Activated T-helper 1 cell treated with anti-CD3 and anti-CD28 coated beads, Interleukin-12 subunit alpha, Interleukin-12 subunit beta, Interleukin-2, Interleukin-4 antibody, amounts not matched to agents 30 ng/mL and 10 ng/mL and 1 ng/mL, durations not matched to agents 14 hours and 24 hours and 36 hours (primary cell): ENCODE data around the gene ST8SIA1. TPM values are rescaled to one million over a fixed set of nuclear protein-coding genes. Genes with fewer than 3 reads are reported as not detected.
"Not testable (repeated sequence)": the region's sequence is repeated elsewhere in the genome, so short reads cannot be mapped to it uniquely, and the experiment has no call there.

Source experiments
- DNase-seq: peaks from one replicate; pipeline ENCODE4 v3.0.0; 2021; ENCODE audit warnings: low spot score
- H3K27ac Mint-ChIP-seq: one replicate; pipeline ENCODE4 v1.8.0; 2021; ENCODE audit warnings: mild to moderate bottlenecking, mixed read lengths
- H3K27me3 Mint-ChIP-seq: one replicate; pipeline ENCODE4 v1.8.0; 2022; ENCODE audit warnings: mild to moderate bottlenecking, moderate library complexity, mixed read lengths; ENCODE audit not compliant: insufficient read depth
- H3K36me3 Mint-ChIP-seq: one replicate; pipeline ENCODE4 v1.8.0; 2021; ENCODE audit warnings: low read depth, mixed read lengths
- H3K4me1 Mint-ChIP-seq: one replicate; pipeline ENCODE4 v1.8.0; 2021; ENCODE audit warnings: low read depth, mixed read lengths
- H3K4me3 Mint-ChIP-seq: one replicate; pipeline ENCODE4 v1.8.0; 2021; ENCODE audit warnings: mild to moderate bottlenecking, moderate library complexity, mixed read lengths
- H3K9me3 Mint-ChIP-seq: one replicate; pipeline ENCODE4 v1.8.0; 2021; ENCODE audit warnings: mixed read lengths
- intact Hi-C: fragments of 100-400 bp; cut with micrococcal nuclease; formaldehyde crosslinking; loops from one replicate; pipeline ENCODE4 v1.15.1; 2024
- total RNA-seq: library from RNA; stranded (reverse); gene quantifications from 2 replicates; pipeline ENCODE4 v1.2.3, GENCODE V29; 2022

Gene ST8SIA1
- total RNA-seq: 0.17 and 0.57 TPM in 2 replicates

GRCh38 chr12:22334410-22335100 lies at the start of gene ST8SIA1:
Gene ST8SIA1, minus strand, starts transcription at chr12:22334707. Its CDS starts 475 bp downstream, at chr12:22334232.
- peak within 1 kb of the TSS; percentile 91 for H3K4me3 Mint-ChIP-seq
- H3K36me3 Mint-ChIP-seq: peaks cover 1% of the 10 kb centered on the region
- H3K27me3 Mint-ChIP-seq: peaks cover 52% of the 10 kb centered on the region
- peak; percentile 11 for DNase-seq
- H3K27ac Mint-ChIP-seq: peak within 1 kb of the TSS; percentile 56
- no peaks in the 10 kb centered on the region for H3K9me3 Mint-ChIP-seq
- H3K4me1 Mint-ChIP-seq: peaks cover 27% of the 10 kb centered on the region
- intact Hi-C loops: loop anchor here (1.0 to 10.0 kb wide), 9 partner anchors 74 to 636 kb away; partner anchors contain the start of genes C2CD5, CMAS and KCNJ8

GRCh38 chr12:22380031-22380430 lies 45.5 kb upstream of the ST8SIA1 start:
- Mint-ChIP-seq H3K4me3 (no peak overlapping the region), H3K27ac (no peak overlapping the region), H3K27me3 (no peaks in the 10 kb centered on the region), H3K36me3 (no peaks in the 10 kb centered on the region), H3K9me3 (no peaks in the 10 kb centered on the region), H3K4me1 (no peaks in the 10 kb centered on the region)
- DNase-seq: no peak
- intact Hi-C loops: no loop called here

- H3K4me3 Mint-ChIP-seq: no peak overlapping the region
- intact Hi-C loops: no loop called here
- H3K27me3 Mint-ChIP-seq: no peaks in the 10 kb centered on the region
- DNase-seq: no peak
- H3K36me3 Mint-ChIP-seq: no peaks in the 10 kb centered on the region
- H3K27ac Mint-ChIP-seq: no peak overlapping the region
- H3K9me3 Mint-ChIP-seq: no peaks in the 10 kb centered on the region
- no peaks in the 10 kb centered on the region for H3K4me1 Mint-ChIP-seq
Observed at GRCh38 chr12:22377731-22378496, 43.4 kb upstream of the ST8SIA1 start.

DNA sequence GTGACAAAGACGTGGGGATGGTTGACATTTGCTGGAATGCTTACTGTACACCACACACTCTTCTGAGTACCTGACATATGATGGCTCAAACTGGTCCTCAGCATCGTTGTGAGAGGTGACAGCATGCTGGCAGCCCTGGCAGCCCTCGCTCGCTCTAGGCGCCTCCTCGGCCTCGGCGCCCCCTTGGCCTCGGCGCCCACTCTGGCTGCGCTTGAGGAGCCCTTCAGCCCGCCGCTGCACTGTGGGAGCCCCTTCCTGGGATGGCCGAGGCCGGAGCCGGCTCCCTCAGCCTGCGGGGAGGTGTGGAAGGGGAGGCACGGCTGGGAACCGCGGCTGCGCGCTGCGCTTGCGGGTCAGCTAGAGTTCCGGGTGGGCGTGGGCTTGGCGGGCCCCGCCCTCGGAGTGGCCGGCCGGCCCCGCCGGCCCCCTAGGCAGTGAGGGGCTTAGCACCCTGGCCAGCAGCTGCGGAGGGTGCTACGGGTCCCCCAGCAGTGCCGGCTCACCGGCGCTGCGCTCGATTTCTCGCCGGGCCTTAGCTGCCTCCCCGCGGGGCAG lies 42.2 kb upstream of the ST8SIA1 start:
- H3K4me3 Mint-ChIP-seq, DNase-seq, H3K9me3 Mint-ChIP-seq, H3K27me3 Mint-ChIP-seq, H3K27ac Mint-ChIP-seq, intact Hi-C loops, H3K36me3 Mint-ChIP-seq, H3K4me1 Mint-ChIP-seq: not testable (repeated sequence)

- no peak overlapping the region for H3K27ac Mint-ChIP-seq
- DNase-seq: no peak
- H3K4me1 Mint-ChIP-seq: no peaks in the 10 kb centered on the region
- intact Hi-C loops: no loop called here
- H3K27me3 Mint-ChIP-seq: no peaks in the 10 kb centered on the region
- no peaks in the 10 kb centered on the region for H3K36me3 Mint-ChIP-seq
- no peak overlapping the region for H3K4me3 Mint-ChIP-seq
- H3K9me3 Mint-ChIP-seq: no peaks in the 10 kb centered on the region
Observed at GRCh38 chr12:22374508-22374907, 40.0 kb upstream of the ST8SIA1 start.

DNA sequence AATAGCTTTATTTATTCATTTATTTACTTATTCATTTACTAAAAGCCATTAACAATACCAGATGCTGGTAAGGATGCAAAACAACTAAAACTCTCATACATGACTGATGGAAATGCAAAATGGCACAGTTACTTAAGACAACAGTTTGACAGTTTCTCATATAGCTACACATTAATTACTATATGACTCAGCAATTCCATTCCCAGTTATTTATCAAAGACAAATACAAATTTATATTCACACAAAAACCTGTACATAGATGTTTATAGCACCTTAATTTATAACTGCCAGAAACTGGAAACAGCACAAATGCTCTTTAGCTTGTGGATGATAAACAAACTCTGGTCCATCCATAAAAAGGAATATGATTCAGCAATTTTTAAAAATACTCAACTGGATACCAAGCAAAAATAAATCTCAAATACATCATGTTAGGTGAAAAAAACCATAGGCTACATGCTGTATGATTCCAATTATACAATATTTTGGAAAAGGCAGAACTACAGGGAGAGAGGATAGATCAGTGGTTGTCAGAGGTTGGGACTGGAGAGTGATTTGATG lies 37.9 kb upstream of the ST8SIA1 start:
- Mint-ChIP-seq H3K27me3 (no peaks in the 10 kb centered on the region), H3K4me1 (no peaks in the 10 kb centered on the region)

DNA sequence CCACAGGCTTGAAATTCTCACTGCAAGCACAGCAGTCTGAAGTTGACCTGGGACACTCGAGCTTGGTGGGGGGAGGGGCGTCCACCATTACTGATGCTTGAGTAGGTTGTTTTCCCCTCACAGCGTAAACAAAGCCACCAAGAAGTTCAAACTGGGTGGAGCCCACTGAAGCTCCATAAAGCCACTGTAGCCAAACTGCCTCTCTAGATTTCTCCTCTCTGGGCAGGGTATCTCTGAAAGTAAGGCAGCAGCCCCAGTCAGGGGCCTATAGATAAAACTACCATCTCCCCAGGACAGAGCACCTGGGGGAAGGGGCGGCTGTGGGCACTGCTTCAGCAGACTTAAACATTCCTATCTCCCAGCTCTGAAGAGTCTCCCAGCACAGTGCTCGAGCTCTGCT lies 31.7 kb upstream of the ST8SIA1 start:
- H3K4me1 Mint-ChIP-seq: no peaks in the 10 kb centered on the region
- intact Hi-C loops: no loop called here
- DNase-seq: no peak
- H3K9me3 Mint-ChIP-seq: peaks cover 22% of the 10 kb centered on the region
- H3K4me3 Mint-ChIP-seq: no peak overlapping the region
- H3K27me3 Mint-ChIP-seq: peaks cover 4% of the 10 kb centered on the region
- no peak overlapping the region for H3K27ac Mint-ChIP-seq
- H3K36me3 Mint-ChIP-seq: peaks cover 1% of the 10 kb centered on the region

More for the DNA sequence above, 37.9 kb upstream of the ST8SIA1 start:
- no peak overlapping the region for H3K4me3 Mint-ChIP-seq
- intact Hi-C loops: no loop called here
- H3K9me3 Mint-ChIP-seq: peaks cover 18% of the 10 kb centered on the region
- H3K27ac Mint-ChIP-seq: no peak overlapping the region
- H3K36me3 Mint-ChIP-seq: no peaks in the 10 kb centered on the region
- DNase-seq: no peak

- H3K9me3 Mint-ChIP-seq: no peaks in the 10 kb centered on the region
- peaks cover 9% of the 10 kb centered on the region for H3K27me3 Mint-ChIP-seq
- H3K4me1 Mint-ChIP-seq: no peaks in the 10 kb centered on the region
- H3K36me3 Mint-ChIP-seq: no peaks in the 10 kb centered on the region
- no peak for DNase-seq
- intact Hi-C loops: no loop called here
- no peak overlapping the region for H3K4me3 Mint-ChIP-seq
- no peak overlapping the region for H3K27ac Mint-ChIP-seq
Observed at GRCh38 chr12:22361785-22362184, 27.3 kb upstream of the ST8SIA1 start.

GRCh38 chr12:22360774-22361173 lies 26.3 kb upstream of the ST8SIA1 start:
- H3K4me3 Mint-ChIP-seq: no peak overlapping the region
- intact Hi-C loops: no loop called here
- H3K27me3 Mint-ChIP-seq: peaks cover 9% of the 10 kb centered on the region
- no peaks in the 10 kb centered on the region for H3K4me1 Mint-ChIP-seq
- H3K27ac Mint-ChIP-seq: no peak overlapping the region
- no peaks in the 10 kb centered on the region for H3K36me3 Mint-ChIP-seq
- DNase-seq: no peak
- no peaks in the 10 kb centered on the region for H3K9me3 Mint-ChIP-seq

- Mint-ChIP-seq H3K36me3 (no peaks in the 10 kb centered on the region), H3K4me1 (no peaks in the 10 kb centered on the region), H3K27ac (no peak overlapping the region), H3K4me3 (no peak overlapping the region), H3K27me3 (peaks cover 9% of the 10 kb centered on the region), H3K9me3 (no peaks in the 10 kb centered on the region)
- intact Hi-C loops: no loop called here
- DNase-seq: no peak
Observed at GRCh38 chr12:22357531-22357930, 23.0 kb upstream of the ST8SIA1 start.

- Mint-ChIP-seq H3K9me3 (no peaks in the 10 kb centered on the region), H3K27me3 (peaks cover 7% of the 10 kb centered on the region), H3K36me3 (no peaks in the 10 kb centered on the region), H3K4me1 (no peaks in the 10 kb centered on the region), H3K4me3 (no peak overlapping the region), H3K27ac (no peak overlapping the region)
- intact Hi-C loops: no loop called here
- no peak for DNase-seq
Observed at GRCh38 chr12:22356231-22356630, 21.7 kb upstream of the ST8SIA1 start.

- no peak overlapping the region for H3K27ac Mint-ChIP-seq
- no peak for DNase-seq
- H3K4me3 Mint-ChIP-seq: no peak overlapping the region
- intact Hi-C loops: no loop called here
- H3K4me1 Mint-ChIP-seq: no peaks in the 10 kb centered on the region
- H3K27me3 Mint-ChIP-seq: peaks cover 3% of the 10 kb centered on the region
- H3K9me3 Mint-ChIP-seq: no peaks in the 10 kb centered on the region
- H3K36me3 Mint-ChIP-seq: no peaks in the 10 kb centered on the region
Observed at GRCh38 chr12:22355011-22355580, 20.6 kb upstream of the ST8SIA1 start.
